Mesenchymal stem cell (in vitro differentiated cells and primary cell): ENCODE data around the gene MKRN2OS.

Experiments
- DNase-seq: peaks from one replicate; pipeline ENCODE4 v3.0.0-alpha.2; 2013
- H2AFZ ChIP-seq: one replicate; pipeline ENCODE4 v1.6.1; 2013; ENCODE audit warnings: low read depth, mild to moderate bottlenecking, control low read depth, inconsistent platforms, low read length, moderate library complexity
- H2AK5ac ChIP-seq: 2 replicates; pipeline ENCODE4 v1.6.1; 2013; ENCODE audit warnings: low read length, moderate library complexity, mild to moderate bottlenecking, inconsistent platforms; ENCODE audit not compliant: severe bottlenecking
- H2BK120ac ChIP-seq: one replicate; pipeline ENCODE4 v1.6.1; 2013; ENCODE audit warnings: low read depth, mild to moderate bottlenecking, inconsistent platforms, low read length, moderate library complexity
- H2BK12ac ChIP-seq, 2 experiments: one replicate each; pipeline ENCODE4 v1.6.1; 2013; ENCODE audit warnings: inconsistent platforms in 2 of 2, low read length in 2 of 2, mild to moderate bottlenecking in 2 of 2, moderate library complexity in 2 of 2, control low read depth in 1 of 2
- H2BK15ac ChIP-seq: one replicate; pipeline ENCODE4 v1.6.1; 2013; ENCODE audit warnings: mild to moderate bottlenecking, low read depth, inconsistent platforms; ENCODE audit not compliant: poor library complexity, severe bottlenecking
- H2BK5ac ChIP-seq: 2 replicates; pipeline ENCODE4 v1.6.1; 2013; ENCODE audit warnings: low read depth, mild to moderate bottlenecking, low read length, control low read depth, inconsistent platforms; ENCODE audit not compliant: poor library complexity, severe bottlenecking
- H3K14ac ChIP-seq, 2 experiments: one replicate each; pipeline ENCODE4 v1.6.1; 2013; ENCODE audit warnings: inconsistent platforms in 2 of 2, low read length in 2 of 2, control low read depth in 1 of 2, mild to moderate bottlenecking in 1 of 2, moderate library complexity in 1 of 2
- H3K18ac ChIP-seq, 2 experiments: one replicate each; pipeline ENCODE4 v1.6.1; 2013; ENCODE audit warnings: inconsistent platforms in 2 of 2, low read length in 2 of 2, control low read depth in 1 of 2, low read depth in 1 of 2, mild to moderate bottlenecking in 1 of 2
- H3K23ac ChIP-seq, 2 experiments: one replicate each; pipeline ENCODE4 v1.6.1; 2013; ENCODE audit warnings: inconsistent platforms in 2 of 2, low read length in 2 of 2, mild to moderate bottlenecking in 2 of 2, moderate library complexity in 2 of 2, control low read depth in 1 of 2
- H3K27ac ChIP-seq: 2 replicates; pipeline ENCODE4 v1.5.1; 2013; ENCODE audit warnings: mild to moderate bottlenecking, moderate library complexity, low read length, control low read depth, inconsistent platforms; ENCODE audit not compliant: poor library complexity, severe bottlenecking
- H3K27me3 ChIP-seq, 2 experiments: 2 replicates each; pipeline versions ENCODE4 v1.6.1 to v1.7.0; 2013; ENCODE audit warnings: low read length in 2 of 2, mild to moderate bottlenecking in 2 of 2, moderate library complexity in 2 of 2, control low read depth in 1 of 2, inconsistent platforms in 1 of 2; ENCODE audit not compliant: control insufficient read depth in 1 of 2, insufficient read depth in 1 of 2
- H3K36me3 ChIP-seq, 2 experiments: 2 replicates each; pipeline versions ENCODE4 v1.6.1 to v1.7.0; 2013; ENCODE audit warnings: low read length in 2 of 2, control low read depth in 1 of 2, inconsistent platforms in 1 of 2, low read depth in 1 of 2, mild to moderate bottlenecking in 1 of 2; ENCODE audit not compliant: insufficient read depth in 2 of 2, control insufficient read depth in 1 of 2
- H3K4ac ChIP-seq, 2 experiments: one replicate each; pipeline ENCODE4 v1.6.1; 2013; ENCODE audit warnings: inconsistent platforms in 2 of 2, low read length in 2 of 2, mild to moderate bottlenecking in 2 of 2, moderate library complexity in 2 of 2, control low read depth in 1 of 2, low read depth in 1 of 2
- H3K4me1 ChIP-seq: 2 replicates; pipeline ENCODE4 v1.6.1; 2013; ENCODE audit warnings: low read depth, low read length, control low read depth; ENCODE audit not compliant: control insufficient read depth, insufficient read depth
- H3K4me2 ChIP-seq: 2 replicates; pipeline ENCODE4 v1.6.1; 2013; ENCODE audit warnings: low read length, mild to moderate bottlenecking, inconsistent platforms; ENCODE audit not compliant: poor library complexity, severe bottlenecking
- H3K4me3 ChIP-seq, 2 experiments: 2 replicates each; pipeline versions ENCODE4 v1.5.1 to v1.7.0; 2013; ENCODE audit warnings: low read length in 2 of 2, mild to moderate bottlenecking in 2 of 2, control low read depth in 1 of 2, low read depth in 1 of 2; ENCODE audit not compliant: insufficient read depth in 1 of 2
- H3K79me1 ChIP-seq: replicated peaks from 2 replicates; pipeline ENCODE4 v1.6.1; 2013; ENCODE audit warnings: mild to moderate bottlenecking, control low read depth, low read length, inconsistent platforms; ENCODE audit not compliant: poor library complexity, severe bottlenecking
- H3K9ac ChIP-seq: 2 replicates; pipeline ENCODE4 v1.7.0; 2013; ENCODE audit warnings: mild to moderate bottlenecking, low read length, moderate library complexity
- H3K9me3 ChIP-seq: 2 replicates; pipeline ENCODE4 v1.7.0; 2013; ENCODE audit warnings: mild to moderate bottlenecking, low read length; ENCODE audit not compliant: control insufficient read depth
- H4K8ac ChIP-seq: one replicate; pipeline ENCODE4 v1.6.1; 2013; ENCODE audit warnings: inconsistent platforms, mild to moderate bottlenecking, low read length, moderate library complexity
- H4K91ac ChIP-seq: one replicate; pipeline ENCODE4 v1.6.1; 2013; ENCODE audit warnings: mild to moderate bottlenecking, low read length, inconsistent platforms
- WGBS: methylation state at CpG from one replicate; pipeline ENCODE4 v1.1.7; 2013; ENCODE audit warnings: mixed read lengths; 5-methylcytosine and 5-hydroxymethylcytosine counted together

Gene MKRN2OS

DNA sequence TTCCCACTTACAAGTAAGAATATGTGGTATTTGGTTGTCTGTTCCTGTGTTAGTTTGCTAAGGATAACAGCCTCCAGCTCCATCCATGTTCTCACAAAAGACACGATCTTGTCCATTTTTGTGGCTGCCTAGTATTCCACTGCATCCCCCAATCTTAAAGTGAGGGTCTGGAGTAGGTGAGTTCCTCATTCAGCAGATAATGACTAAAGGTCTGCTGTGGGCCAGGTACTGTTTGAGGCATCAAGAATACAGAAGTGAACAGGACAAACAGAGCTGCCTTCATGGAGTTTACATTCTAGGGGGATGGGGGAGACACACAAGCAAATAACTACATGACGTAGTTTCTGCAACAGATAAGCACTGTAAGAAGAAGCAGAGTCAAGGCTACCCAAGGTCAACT lies 24.3 kb downstream of the MKRN2OS start:
- no peak for DNase-seq

DNA sequence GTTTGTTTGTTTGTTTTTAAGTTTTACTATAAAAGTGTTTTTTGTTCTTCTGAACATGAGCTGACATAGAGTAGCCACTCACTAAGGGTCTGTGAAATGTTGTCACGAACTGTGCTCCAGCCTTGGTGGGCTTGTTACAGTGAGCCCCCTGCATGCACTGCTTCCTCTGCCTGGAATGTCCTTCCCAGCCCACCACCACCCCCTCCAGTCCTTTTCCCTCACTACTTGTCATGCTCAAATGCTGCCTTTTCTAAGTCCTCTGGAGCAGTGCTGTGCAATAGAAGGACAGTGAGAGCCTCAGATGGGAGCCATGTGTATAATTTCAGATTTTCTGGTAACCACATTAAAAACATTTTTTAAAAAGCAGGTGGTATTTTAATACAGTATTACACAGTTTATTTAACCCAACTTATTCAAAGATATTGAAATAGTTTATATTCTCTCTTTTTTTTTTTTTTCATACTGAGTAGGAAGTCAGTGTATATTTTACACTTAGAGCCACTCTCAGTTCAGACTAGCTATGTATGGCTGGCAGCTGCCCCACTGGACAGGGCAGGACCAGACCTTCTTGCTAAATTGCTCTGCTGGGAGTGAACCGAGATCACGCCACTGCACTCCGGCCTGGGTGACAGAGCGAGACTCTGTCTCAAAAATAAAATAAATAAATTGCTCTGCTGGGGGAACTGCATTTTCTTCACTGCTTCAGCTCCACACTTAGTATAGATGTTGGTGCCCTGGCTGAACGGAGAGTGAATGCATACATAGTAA lies 26.9 kb downstream of the MKRN2OS start:
- Histone ChIP-seq H2BK120ac (no peak overlapping the region), H3K18ac (no peak overlapping the region), H4K8ac (no peak overlapping the region), H3K79me1 (peaks cover 10% of the 10 kb centered on the region), H2AFZ (no peak overlapping the region), H3K14ac (no peak overlapping the region), H3K9me3 (no peaks in the 10 kb centered on the region), H3K27me3 (no peaks in the 10 kb centered on the region), H3K4me3 (no peak overlapping the region), H3K4me1 (peaks cover 7% of the 10 kb centered on the region), H2BK12ac (no peak overlapping the region), H3K27ac (no peak overlapping the region), H2BK5ac (no peak overlapping the region), H3K23ac (no peak overlapping the region), H2BK15ac (no peak overlapping the region), H3K4ac (no peak overlapping the region), H3K36me3 (peaks cover 14 to 49% of the 10 kb centered on the region in 2 experiments), H2AK5ac (no peak overlapping the region), H3K4me2 (no peak overlapping the region), H4K91ac (no peak overlapping the region), H3K9ac (no peak overlapping the region)
- WGBS, result 92% methylated on average over 6 of the region's 6 CpGs
- DNase-seq, result no peak

More for the DNA sequence above, 24.3 kb downstream of the MKRN2OS start:
- WGBS, result 99% methylated on average over 2 of the region's 2 CpGs
- Histone ChIP-seq H3K4me3 (no peak overlapping the region), H3K9ac (no peak overlapping the region), H3K18ac (no peak overlapping the region), H3K27ac (no peak overlapping the region), H3K4me2 (no peak overlapping the region), H3K36me3 (peaks cover 14 to 54% of the 10 kb centered on the region in 2 experiments), H2BK5ac (no peak overlapping the region), H2BK120ac (no peak overlapping the region), H2BK15ac (no peak overlapping the region), H3K79me1 (peaks cover 4% of the 10 kb centered on the region), H3K4me1 (peaks cover 7% of the 10 kb centered on the region), H3K9me3 (no peaks in the 10 kb centered on the region), H2BK12ac (no peak overlapping the region), H2AK5ac (no peak overlapping the region), H3K4ac (no peak overlapping the region), H2AFZ (no peak overlapping the region), H4K8ac (no peak overlapping the region), H3K23ac (no peak overlapping the region), H3K27me3 (no peaks in the 10 kb centered on the region), H4K91ac (no peak overlapping the region), H3K14ac (no peak overlapping the region)

DNA sequence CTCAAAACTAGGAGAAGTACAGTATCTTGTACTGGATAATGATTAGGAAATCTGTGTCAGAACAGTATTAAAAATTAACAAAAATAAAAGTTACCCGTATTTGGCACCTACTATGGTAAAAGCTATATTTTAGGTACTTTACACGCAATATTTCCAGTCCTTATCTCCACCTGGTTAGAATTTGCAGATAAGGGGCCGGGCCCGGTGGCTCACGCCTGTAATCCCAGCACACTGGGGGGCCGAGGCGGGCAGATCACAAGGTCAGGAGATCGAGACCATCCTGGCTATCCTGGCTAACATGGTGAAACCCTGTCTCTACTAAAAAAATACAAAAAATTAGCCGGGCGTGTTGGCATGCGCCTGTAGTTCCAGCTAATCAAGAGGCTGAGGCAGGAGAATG lies 28.4 kb downstream of the MKRN2OS start:
- H3K36me3 ChIP-seq, result peaks cover 14 to 51% of the 10 kb centered on the region in 2 experiments
- H2BK15ac ChIP-seq, result no peak overlapping the region
- no peak overlapping the region for H4K8ac ChIP-seq
- H2AFZ ChIP-seq, result no peak overlapping the region
- H3K18ac ChIP-seq, result no peak overlapping the region
- no peaks in the 10 kb centered on the region for H3K27me3 ChIP-seq
- no peak overlapping the region for H3K4me3 ChIP-seq
- H2BK120ac ChIP-seq, result no peak overlapping the region
- no peak overlapping the region for H2BK12ac ChIP-seq
- no peak for DNase-seq
- no peak overlapping the region for H2BK5ac ChIP-seq
- no peak overlapping the region for H2AK5ac ChIP-seq
- H3K14ac ChIP-seq, result no peak overlapping the region
- no peak overlapping the region for H3K4ac ChIP-seq
- WGBS, result 88% methylated on average over 7 of the region's 11 CpGs
- no peak overlapping the region for H3K9ac ChIP-seq
- no peak overlapping the region for H3K4me2 ChIP-seq
- H3K79me1 ChIP-seq, result peaks cover 11% of the 10 kb centered on the region
- no peak overlapping the region for H3K23ac ChIP-seq
- no peak overlapping the region for H4K91ac ChIP-seq
- H3K4me1 ChIP-seq, result peaks cover 7% of the 10 kb centered on the region
- no peaks in the 10 kb centered on the region for H3K9me3 ChIP-seq
- H3K27ac ChIP-seq, result no peak overlapping the region

DNA sequence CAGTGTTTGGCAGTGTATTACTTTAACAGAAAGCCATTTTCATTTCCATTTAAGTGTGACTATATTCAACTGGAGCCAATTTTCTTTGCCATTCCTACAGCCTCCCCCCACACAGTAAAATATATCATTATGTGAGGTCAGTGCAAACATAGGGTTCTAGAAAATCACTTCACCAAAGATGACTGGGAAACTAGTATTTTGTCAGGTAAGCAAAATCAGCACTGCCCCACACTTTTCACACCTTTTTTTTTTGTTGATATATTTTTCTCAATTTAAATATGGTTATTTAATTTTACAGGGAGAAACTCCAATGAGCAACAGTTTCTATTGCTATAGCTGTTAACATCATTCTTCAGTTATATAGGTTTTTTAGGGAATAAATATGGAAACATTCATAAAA lies 29.7 kb downstream of the MKRN2OS start:
- H2BK12ac ChIP-seq, result no peak overlapping the region
- H3K27ac ChIP-seq, result no peak overlapping the region
- no peaks in the 10 kb centered on the region for H3K27me3 ChIP-seq
- H2AK5ac ChIP-seq, result no peak overlapping the region
- DNase-seq, result no peak
- H2AFZ ChIP-seq, result no peak overlapping the region
- H3K4me3 ChIP-seq, result no peak overlapping the region
- no peak overlapping the region for H3K9ac ChIP-seq
- no peak overlapping the region for H2BK5ac ChIP-seq
- no peaks in the 10 kb centered on the region for H3K9me3 ChIP-seq
- H4K8ac ChIP-seq, result no peak overlapping the region
- no peak overlapping the region for H3K4ac ChIP-seq
- peaks cover 11% of the 10 kb centered on the region for H3K79me1 ChIP-seq
- H3K4me1 ChIP-seq, result peaks cover 7% of the 10 kb centered on the region
- H3K4me2 ChIP-seq, result no peak overlapping the region
- no peak overlapping the region for H3K18ac ChIP-seq
- H2BK120ac ChIP-seq, result no peak overlapping the region
- H3K36me3 ChIP-seq, result peaks cover 7 to 45% of the 10 kb centered on the region in 2 experiments
- H3K14ac ChIP-seq, result no peak overlapping the region
- no peak overlapping the region for H3K23ac ChIP-seq
- H4K91ac ChIP-seq, result no peak overlapping the region
- H2BK15ac ChIP-seq, result no peak overlapping the region
